Embryonic facial prominence (tissue), 1 donor: Measurements from ENCODE around the gene PGA3.
"Not testable (repeated sequence)": the region's sequence is repeated elsewhere in the genome, so short reads cannot be mapped to it uniquely, and the experiment has no call there.

Source experiments
- DNase-seq: peaks from one replicate; pipeline ENCODE4 v3.0.0-alpha.2; 2016; ENCODE audit errors: extremely low spot score

The PGA3 gene

GRCh38 chr11:61207636-61208310, 4.5 kb downstream of the PGA3 start:
- DNase-seq: not testable (repeated sequence)

DNA sequence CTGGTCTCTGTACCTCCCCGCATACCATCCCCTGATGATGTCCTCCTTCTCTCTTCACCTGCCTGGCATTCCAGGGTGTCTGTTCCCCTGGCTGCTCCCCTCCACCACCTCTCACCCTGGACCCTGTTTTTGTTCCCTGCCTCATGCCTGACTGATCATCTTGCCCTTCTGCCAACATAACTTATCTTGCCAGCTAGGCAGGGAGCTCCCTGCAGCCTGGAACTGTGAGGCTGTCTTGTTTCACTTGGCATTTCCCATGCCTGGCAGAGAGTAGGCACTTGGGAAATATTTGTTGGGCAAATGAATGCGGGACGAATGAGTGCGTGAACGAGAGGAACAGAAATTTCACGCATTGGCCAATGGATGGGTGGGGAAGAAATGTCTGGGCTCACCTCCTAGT, 7.3 kb downstream of the PGA3 start:
- DNase-seq: not testable (repeated sequence)

DNA sequence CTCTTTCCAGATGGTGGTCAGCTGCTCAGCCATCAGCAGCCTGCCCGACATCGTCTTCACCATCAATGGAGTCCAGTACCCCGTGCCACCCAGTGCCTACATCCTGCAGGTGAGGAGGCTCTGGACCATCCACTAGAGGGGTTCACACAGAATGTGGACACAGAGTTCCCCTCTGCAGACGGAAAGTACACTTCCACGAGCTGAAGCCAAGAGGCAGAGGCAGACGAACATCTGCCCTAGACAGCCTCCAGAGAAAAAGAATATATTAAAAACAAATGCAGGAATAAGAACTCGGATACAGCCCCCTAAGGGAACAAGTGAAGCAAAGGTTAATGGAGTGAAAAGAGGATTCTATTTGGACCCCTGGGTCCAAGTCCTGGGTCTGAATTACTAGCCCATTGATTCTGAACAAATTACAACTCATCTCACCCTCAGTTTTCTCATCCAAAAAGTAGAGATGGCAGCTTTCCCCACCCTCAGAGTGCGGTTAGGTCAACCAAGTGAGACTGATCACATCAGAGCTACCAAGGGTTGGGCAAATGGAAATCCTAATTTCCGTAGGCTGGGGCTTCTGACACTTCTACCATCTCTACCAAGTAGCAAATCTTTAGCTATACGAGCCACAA, 8.1 kb downstream of the PGA3 start:
- DNase-seq: not testable (repeated sequence)

DNA sequence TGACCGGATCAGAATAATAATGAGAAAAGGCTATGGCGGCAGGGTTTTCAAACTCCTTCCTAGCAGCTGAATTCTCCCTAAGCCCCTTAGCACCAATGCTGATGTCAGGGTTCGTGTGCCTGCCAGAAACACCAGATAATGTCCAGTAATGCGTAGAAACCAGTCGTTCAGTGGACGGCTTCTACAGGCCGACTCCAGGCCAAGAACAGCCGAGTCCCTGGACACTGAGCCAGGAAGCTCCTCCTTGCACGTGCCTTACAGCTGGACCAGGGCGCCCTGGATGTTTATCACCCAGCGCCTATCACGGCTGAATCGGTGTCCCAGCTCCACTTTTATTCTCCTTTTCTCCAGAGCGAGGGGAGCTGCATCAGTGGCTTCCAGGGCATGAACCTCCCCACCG, 8.9 kb downstream of the PGA3 start:
- not testable (repeated sequence) for DNase-seq

- not testable (repeated sequence) for DNase-seq
These were observed 10.5 kb downstream of the PGA3 start for GRCh38 chr11:61213711-61214324.

DNA sequence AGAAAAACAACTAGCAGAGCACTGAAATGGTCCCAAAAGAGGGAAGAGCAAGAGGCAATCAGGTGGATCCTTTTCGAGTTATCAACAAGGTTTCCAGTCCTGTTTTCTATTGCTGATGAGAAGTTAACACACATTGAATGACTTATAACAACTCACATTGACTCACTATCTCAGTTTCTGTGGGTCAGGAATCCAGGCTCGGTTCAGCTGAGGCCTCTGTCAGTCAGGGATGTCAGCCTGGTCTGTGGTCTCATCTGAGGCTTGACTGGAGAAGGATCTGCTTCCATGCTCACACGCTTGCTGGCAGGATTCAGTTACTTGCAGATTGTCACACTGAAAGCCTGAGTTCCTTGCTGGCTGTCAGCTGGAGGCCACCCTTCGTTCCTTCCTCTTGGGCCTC, 15.0 kb downstream of the PGA3 start:
- DNase-seq: not testable (repeated sequence)

GRCh38 chr11:61219016-61219415, 15.7 kb downstream of the PGA3 start:
- not testable (repeated sequence) for DNase-seq

DNA sequence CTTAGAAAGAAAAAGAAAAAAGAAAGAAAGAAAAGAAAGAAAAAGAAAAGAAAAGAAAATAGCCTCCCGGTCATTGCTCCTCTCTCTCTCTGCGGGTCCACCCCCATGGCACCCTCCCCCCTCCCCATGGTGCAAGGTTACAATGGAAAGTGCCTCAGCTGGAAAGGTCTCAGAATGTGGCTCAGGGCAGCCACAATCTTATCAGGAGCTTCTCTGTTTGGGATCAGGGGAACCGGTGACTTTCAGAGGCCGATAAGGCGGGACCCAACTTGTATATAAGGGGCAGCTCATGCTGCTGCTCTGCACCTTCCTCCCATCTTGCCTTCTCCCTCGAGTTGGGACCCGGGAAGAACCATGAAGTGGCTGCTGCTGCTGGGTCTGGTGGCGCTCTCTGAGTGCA, 18.7 kb downstream of the PGA3 start, which contains the start of gene PGA4:
PGA4 (plus strand) TSS at position 301 of the 400 bp plus-strand sequence; CDS start at position 355, 54 bp downstream.
- not testable (repeated sequence) for DNase-seq

DNA sequence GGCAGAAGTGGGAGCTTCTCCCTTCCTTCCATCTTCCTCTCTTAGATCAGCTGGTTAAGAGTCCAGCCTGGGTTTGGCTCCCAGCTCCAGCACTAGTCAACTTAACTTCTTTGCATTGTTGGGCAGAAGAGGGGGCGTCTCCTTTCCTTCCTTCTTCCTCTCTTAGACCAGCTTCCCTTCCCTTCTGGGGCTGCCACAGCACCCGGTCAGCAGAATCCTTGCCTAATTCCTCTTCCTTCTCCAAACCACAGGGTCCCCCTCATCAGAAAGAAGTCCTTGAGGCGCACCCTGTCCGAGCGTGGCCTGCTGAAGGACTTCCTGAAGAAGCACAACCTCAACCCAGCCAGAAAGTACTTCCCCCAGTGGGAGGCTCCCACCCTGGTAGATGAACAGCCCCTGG, 19.4 kb downstream of the PGA3 start:
- DNase-seq: not testable (repeated sequence)

DNA sequence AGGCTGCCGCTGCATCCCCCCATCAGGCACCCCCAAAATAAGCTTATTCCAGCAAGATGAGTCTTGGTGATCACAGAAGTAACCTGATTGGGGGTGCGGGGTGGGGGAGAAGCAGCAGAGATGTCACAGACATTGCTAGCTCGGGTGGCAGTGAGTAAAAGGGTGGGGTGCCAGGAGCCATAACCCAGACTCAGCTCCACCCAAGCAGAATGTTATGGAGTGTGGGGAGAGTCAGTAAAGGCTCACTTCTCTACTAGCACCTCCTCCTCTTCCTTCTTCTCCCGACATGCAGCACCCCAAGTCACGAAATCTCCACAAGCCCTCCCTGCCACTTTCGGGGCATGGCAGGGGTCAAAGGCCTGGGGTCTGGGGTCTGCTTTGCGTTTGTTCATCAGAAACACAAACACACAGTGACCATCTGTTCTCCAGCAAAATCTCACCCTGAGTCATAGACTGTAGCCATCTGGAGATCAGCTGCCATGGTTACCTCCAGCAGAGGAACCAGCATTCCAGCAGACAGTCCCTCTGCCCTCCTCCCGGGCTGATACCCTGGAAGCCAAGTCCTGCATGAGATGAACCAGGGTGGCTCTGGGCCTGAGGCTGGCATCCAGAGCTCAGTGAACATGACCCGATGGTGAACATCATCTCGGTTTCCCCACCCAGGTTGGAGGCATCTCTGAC, 23.3 kb downstream of the PGA3 start:
- not testable (repeated sequence) for DNase-seq

DNA sequence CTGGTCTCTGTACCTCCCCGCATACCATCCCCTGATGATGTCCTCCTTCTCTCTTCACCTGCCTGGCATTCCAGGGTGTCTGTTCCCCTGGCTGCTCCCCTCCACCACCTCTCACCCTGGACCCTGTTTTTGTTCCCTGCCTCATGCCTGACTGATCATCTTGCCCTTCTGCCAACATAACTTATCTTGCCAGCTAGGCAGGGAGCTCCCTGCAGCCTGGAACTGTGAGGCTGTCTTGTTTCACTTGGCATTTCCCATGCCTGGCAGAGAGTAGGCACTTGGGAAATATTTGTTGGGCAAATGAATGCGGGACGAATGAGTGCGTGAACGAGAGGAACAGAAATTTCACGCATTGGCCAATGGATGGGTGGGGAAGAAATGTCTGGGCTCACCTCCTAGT, 26.1 kb downstream of the PGA3 start:
- DNase-seq: not testable (repeated sequence)

DNA sequence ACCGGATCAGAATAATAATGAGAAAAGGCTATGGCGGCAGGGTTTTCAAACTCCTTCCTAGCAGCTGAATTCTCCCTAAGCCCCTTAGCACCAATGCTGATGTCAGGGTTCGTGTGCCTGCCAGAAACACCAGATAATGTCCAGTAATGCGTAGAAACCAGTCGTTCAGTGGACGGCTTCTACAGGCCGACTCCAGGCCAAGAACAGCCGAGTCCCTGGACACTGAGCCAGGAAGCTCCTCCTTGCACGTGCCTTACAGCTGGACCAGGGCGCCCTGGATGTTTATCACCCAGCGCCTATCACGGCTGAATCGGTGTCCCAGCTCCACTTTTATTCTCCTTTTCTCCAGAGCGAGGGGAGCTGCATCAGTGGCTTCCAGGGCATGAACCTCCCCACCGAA, 27.7 kb downstream of the PGA3 start:
- DNase-seq: not testable (repeated sequence)

DNA sequence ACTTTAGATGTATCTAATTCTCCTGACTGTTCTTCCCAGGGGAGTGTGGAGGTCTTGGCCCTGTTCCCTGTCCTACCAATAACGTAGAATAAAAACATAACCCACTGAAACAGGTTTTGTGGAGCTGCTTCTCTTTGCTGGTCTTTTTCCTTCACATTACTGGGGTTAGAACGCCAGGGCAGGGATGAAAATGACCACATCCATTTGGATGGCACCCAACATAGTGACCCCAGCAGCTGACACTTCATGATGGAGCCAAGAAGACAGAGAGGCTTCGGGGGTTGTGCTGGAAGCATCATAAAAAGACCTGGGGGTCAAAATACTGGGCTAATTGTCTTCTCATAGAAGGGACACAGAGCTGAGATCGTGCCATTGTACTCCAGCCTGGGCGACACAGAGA, 28.3 kb downstream of the PGA3 start:
- not testable (repeated sequence) for DNase-seq

DNA sequence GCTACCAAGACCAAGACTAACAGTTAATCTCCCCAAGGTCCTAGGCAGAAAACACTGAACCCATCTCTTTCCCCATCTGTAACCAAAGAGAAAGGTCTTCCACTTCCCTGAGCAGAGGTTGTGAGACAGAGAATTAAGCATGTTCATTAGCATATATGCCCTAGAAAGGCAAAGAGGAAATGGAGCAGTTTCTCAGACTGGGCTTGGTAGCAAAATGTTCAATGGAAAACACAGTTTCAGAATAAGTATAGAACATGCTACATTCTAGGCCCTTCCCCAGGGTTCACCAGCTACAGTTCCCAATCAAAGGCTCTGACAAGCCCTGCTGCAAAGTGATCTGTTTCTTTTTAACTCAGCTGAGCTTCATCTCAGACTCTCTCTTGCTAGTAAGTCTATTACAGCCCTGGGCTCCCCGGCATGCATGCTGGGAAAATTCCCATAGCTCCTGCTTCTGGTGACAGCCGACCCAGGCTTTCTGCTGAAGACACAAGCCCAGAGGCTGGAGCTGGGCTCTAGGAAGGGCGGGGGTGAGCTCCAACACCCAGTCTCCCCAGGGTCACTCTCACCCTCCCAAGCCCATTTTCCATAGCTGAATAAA, 29.3 kb downstream of the PGA3 start:
- not testable (repeated sequence) for DNase-seq

DNA sequence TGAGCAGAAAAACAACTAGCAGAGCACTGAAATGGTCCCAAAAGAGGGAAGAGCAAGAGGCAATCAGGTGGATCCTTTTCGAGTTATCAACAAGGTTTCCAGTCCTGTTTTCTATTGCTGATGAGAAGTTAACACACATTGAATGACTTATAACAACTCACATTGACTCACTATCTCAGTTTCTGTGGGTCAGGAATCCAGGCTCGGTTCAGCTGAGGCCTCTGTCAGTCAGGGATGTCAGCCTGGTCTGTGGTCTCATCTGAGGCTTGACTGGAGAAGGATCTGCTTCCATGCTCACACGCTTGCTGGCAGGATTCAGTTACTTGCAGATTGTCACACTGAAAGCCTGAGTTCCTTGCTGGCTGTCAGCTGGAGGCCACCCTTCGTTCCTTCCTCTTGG, 33.8 kb downstream of the PGA3 start:
- not testable (repeated sequence) for DNase-seq

- DNase-seq: not testable (repeated sequence)
These were observed 37.0 kb downstream of the PGA3 start for GRCh38 chr11:61240288-61240687.

- not testable (repeated sequence) for DNase-seq
These were observed 37.6 kb downstream of the PGA3 start, which contains the start of gene PGA5 for GRCh38 chr11:61240875-61241274. Gene PGA5 (plus strand): TSS chr11:61241175. CDS start chr11:61241227, 52 bp downstream.

GRCh38 chr11:61241526-61241925, 38.2 kb downstream of the PGA3 start:
- not testable (repeated sequence) for DNase-seq

DNA sequence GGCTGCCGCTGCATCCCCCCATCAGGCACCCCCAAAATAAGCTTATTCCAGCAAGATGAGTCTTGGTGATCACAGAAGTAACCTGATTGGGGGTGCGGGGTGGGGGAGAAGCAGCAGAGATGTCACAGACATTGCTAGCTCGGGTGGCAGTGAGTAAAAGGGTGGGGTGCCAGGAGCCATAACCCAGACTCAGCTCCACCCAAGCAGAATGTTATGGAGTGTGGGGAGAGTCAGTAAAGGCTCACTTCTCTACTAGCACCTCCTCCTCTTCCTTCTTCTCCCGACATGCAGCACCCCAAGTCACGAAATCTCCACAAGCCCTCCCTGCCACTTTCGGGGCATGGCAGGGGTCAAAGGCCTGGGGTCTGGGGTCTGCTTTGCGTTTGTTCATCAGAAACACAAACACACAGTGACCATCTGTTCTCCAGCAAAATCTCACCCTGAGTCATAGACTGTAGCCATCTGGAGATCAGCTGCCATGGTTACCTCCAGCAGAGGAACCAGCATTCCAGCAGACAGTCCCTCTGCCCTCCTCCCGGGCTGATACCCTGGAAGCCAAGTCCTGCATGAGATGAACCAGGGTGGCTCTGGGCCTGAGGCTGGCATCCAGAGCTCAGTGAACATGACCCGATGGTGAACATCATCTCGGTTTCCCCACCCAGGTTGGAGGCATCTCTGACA, 42.1 kb downstream of the PGA3 start:
- DNase-seq: not testable (repeated sequence)

- DNase-seq: not testable (repeated sequence)
These were observed 44.8 kb downstream of the PGA3 start for GRCh38 chr11:61248071-61248470.

GRCh38 chr11:61249201-61249600, 45.9 kb downstream of the PGA3 start:
- DNase-seq: not testable (repeated sequence)
